CD8-positive, alpha-beta memory T cell (primary cell): ENCODE data around the gene LCOR. TPM values are rescaled to one million over a fixed set of nuclear protein-coding genes. Genes with fewer than 3 reads are reported as not detected.

Experiments used
- CTCF ChIA-PET: fragments of 350-600 bp; sonication (Branson Sonifier 250); formaldehyde crosslinking; loops from one replicate; lab custom pipeline; 2021; ENCODE audit warnings: antibody characterized with exemption; lab: Charles Lee
- POLR2A ChIA-PET: fragments of 350-600 bp; sonication (Branson Sonifier 250); formaldehyde crosslinking; loops from one replicate; lab custom pipeline; 2021; ENCODE audit warnings: antibody characterized with exemption; lab: Charles Lee
- DNase-seq, 5 donors: peaks; one replicate each; pipeline versions ENCODE4 v3.0.0 to v3.0.0-alpha.2; 2020 to 2022; ENCODE audit warnings: mixed read lengths in 1 of 5
- H3K27ac ChIP-seq: one replicate; pipeline ENCODE4 v1.7.0; 2013; ENCODE audit warnings: low read depth, mild to moderate bottlenecking, low read length, moderate library complexity
- H3K27me3 ChIP-seq: 2 replicates; pipeline ENCODE4 v1.7.0; 2013; ENCODE audit warnings: low read length, mild to moderate bottlenecking; ENCODE audit not compliant: insufficient read depth, poor library complexity, severe bottlenecking
- H3K36me3 ChIP-seq: 2 replicates; pipeline ENCODE4 v1.7.0; 2013; ENCODE audit warnings: mild to moderate bottlenecking, low read length, moderate library complexity; ENCODE audit not compliant: insufficient read depth
- H3K4me1 ChIP-seq: 2 replicates; pipeline ENCODE4 v1.7.0; 2013; ENCODE audit warnings: mild to moderate bottlenecking, low read length, moderate library complexity; ENCODE audit not compliant: insufficient read depth
- H3K4me3 ChIP-seq: 2 replicates; pipeline ENCODE4 v1.7.0; 2013; ENCODE audit warnings: mild to moderate bottlenecking, low read length
- H3K9me3 ChIP-seq: 2 replicates; pipeline ENCODE4 v1.7.0; 2013; ENCODE audit warnings: mild to moderate bottlenecking, low read length
- H3K27ac Mint-ChIP-seq, 8 donors: one replicate each; pipeline ENCODE4 v1.8.0; 2020 to 2021; ENCODE audit warnings: mixed read lengths in 8 of 8, mild to moderate bottlenecking in 6 of 8, inconsistent platforms in 3 of 8, moderate library complexity in 3 of 8
- H3K27me3 Mint-ChIP-seq, 2 donors: one replicate each; pipeline ENCODE4 v1.8.0; 2020 to 2021; ENCODE audit warnings: mixed read lengths in 2 of 2, mild to moderate bottlenecking in 1 of 2, moderate library complexity in 1 of 2
- H3K36me3 Mint-ChIP-seq, 3 donors: one replicate each; pipeline ENCODE4 v1.8.0; 2020 to 2021; ENCODE audit warnings: mixed read lengths in 3 of 3, inconsistent platforms in 1 of 3, mild to moderate bottlenecking in 1 of 3
- H3K4me1 Mint-ChIP-seq, 3 donors: one replicate each; pipeline ENCODE4 v1.8.0; 2020 to 2021; ENCODE audit warnings: mixed read lengths in 3 of 3, inconsistent platforms in 1 of 3, mild to moderate bottlenecking in 1 of 3
- H3K4me3 Mint-ChIP-seq, 7 donors: one replicate each; pipeline ENCODE4 v1.8.0; 2020 to 2021; ENCODE audit warnings: mixed read lengths in 7 of 7, mild to moderate bottlenecking in 6 of 7, moderate library complexity in 4 of 7, inconsistent platforms in 2 of 7
- H3K9me3 Mint-ChIP-seq, 5 donors: one replicate each; pipeline ENCODE4 v1.8.0; 2020 to 2022; ENCODE audit warnings: mixed read lengths in 5 of 5, mild to moderate bottlenecking in 3 of 5, moderate library complexity in 2 of 5, inconsistent platforms in 1 of 5
- polyA plus RNA-seq: library from polyadenylated mRNA; unstranded; fragments of 300-500 nt; fragmentation: Illumina TruSeq; gene quantifications from one replicate; pipeline ENCODE4 v1.2.3, GENCODE V29; 2021
- total RNA-seq, 2 experiments: library from RNA; stranded (reverse); gene quantifications; one replicate each; pipeline ENCODE4 v1.2.3, GENCODE V29; 2021

Gene LCOR
- total and polyA plus RNA-seq, 3 experiments from 2014 or later, result 20.3 to 26.1 (median 20.8) TPM

- Mint-ChIP-seq H3K4me3 (no peak overlapping the region), H3K4me1 (peaks cover 0 to 1% (median 0%) of the 10 kb centered on the region in 3 donors), H3K27ac (no peak overlapping the region), H3K36me3 (no peaks in the 10 kb centered on the region), H3K27me3 (peaks cover 0 to 2% of the 10 kb centered on the region in 2 donors), H3K9me3 (no peaks in the 10 kb centered on the region)
- no peaks in the 10 kb centered on the region for H3K4me1 ChIP-seq
- H3K36me3 ChIP-seq, result no peaks in the 10 kb centered on the region
- H3K27ac ChIP-seq, result no peak overlapping the region
- H3K27me3 ChIP-seq, result no peaks in the 10 kb centered on the region
- DNase-seq, result no peak
- CTCF ChIA-PET, result interaction anchor here (0.6 to 3.9 kb wide), 2 partner anchors 15 to 185 kb away, joined by 3 to 30 read pairs; no protein-coding TSS in a partner anchor
- POLR2A ChIA-PET, result no interaction called here
- no peaks in the 10 kb centered on the region for H3K9me3 ChIP-seq
- H3K4me3 ChIP-seq, result no peak overlapping the region
These were observed 190.5 kb downstream of the LCOR start for GRCh38 chr10:97022616-97023015.

DNA sequence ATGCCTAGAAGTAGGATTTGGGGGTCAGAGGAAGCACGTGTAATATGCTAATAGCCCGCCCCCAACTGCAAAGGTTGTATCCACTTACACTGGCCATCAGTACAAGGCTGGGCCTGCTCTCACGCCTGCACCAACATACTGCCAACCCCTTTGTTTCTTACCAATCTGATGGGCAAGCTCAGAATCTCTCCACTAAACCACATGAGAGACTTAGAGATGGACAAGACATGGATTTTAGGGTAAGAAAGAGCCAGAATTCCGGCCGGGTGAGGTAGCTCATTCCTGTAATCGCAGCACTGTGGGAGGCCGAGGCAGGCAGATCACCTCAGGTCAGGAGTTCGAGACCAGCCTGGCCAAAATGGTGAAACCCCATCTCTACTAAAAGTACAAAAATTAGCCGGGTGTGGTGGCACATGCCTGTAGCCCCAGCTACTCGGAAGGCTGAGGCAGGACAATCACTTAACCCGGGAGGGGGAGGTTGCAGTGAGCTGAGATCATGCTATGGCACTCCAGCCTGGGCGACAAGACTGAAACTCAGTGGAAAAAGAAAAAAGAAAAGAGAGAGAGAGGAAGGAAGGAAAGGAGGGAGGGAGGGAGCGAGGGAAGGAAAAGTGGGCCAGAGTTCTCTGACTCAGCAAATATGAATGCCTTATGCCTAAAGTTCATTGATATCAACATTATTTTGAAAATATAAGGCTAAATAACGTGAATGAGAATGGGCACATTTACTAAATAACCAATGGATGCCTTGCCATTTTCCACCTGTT lies 191.5 kb downstream of the LCOR start:
- ChIA-PET CTCF (interaction anchor here (0.7 to 3.9 kb wide), 2 partner anchors 14 to 387 kb away, joined by 3 to 30 read pairs; no protein-coding TSS in a partner anchor), POLR2A (no interaction called here)
- Histone ChIP-seq H3K27me3 (no peaks in the 10 kb centered on the region), H3K4me3 (no peak overlapping the region), H3K27ac (no peak overlapping the region), H3K9me3 (no peaks in the 10 kb centered on the region), H3K36me3 (no peaks in the 10 kb centered on the region), H3K4me1 (no peaks in the 10 kb centered on the region)
- no peak for DNase-seq
- H3K4me3 Mint-ChIP-seq, result no peak overlapping the region
- H3K27ac Mint-ChIP-seq, result no peak overlapping the region
- H3K36me3 Mint-ChIP-seq, result no peaks in the 10 kb centered on the region
- peaks cover 0 to 1% (median 0%) of the 10 kb centered on the region in 3 donors for H3K4me1 Mint-ChIP-seq
- peaks cover 0 to 2% of the 10 kb centered on the region in 2 donors for H3K27me3 Mint-ChIP-seq
- no peaks in the 10 kb centered on the region for H3K9me3 Mint-ChIP-seq

DNA sequence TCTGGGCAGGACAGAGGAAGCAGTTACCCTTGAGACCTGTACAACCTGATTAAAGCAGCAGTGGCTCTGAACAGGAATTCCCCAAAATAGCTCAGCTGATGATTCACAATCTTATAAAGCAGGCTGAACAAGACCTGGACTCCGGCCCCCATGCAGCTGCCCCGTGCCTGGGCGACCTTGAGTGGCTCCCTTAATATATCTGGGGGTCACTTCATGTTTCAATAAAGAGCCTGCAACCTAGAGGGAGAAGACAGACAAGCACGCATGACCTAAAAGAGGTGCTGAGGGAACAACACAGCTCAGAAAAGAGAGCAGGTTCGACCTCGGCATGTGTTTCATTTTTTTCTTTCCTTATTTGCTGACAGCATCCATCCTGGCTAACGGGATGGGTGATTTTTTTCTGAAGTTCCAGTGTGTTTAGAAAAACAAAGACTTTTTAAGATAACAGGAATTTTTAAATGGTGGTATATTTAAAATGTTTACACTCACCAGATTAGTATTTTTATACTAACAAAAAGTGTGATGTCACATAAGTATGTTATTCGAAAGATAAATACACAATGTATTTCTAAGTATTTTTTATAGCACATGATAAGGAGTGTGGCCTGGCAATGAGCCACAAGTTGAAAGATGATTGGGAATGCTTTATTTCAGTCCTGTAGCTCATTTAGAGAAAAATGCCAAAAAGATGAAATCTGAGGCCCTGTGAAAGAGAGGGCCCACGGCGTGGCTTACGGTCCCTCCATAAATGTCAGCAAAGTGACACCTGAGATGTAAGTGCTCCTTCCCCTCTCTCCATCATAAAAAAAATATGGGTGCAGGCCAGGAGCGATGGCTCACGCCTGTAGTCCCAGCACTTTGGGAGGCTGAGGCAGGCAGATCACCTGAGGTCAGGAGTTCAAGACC lies 192.3 kb downstream of the LCOR start:
- Mint-ChIP-seq H3K9me3 (no peaks in the 10 kb centered on the region), H3K4me1 (peaks cover 0 to 1% (median 0%) of the 10 kb centered on the region in 3 donors), H3K36me3 (no peaks in the 10 kb centered on the region), H3K27ac (no peak overlapping the region), H3K4me3 (no peak overlapping the region), H3K27me3 (peaks cover 2 to 3% of the 10 kb centered on the region in 2 donors)
- H3K9me3 ChIP-seq, result no peaks in the 10 kb centered on the region
- POLR2A ChIA-PET, result no interaction called here
- CTCF ChIA-PET, result interaction anchor here (0.7 to 3.9 kb wide), 7 partner anchors 8 to 629 kb away, joined by 3 to 30 read pairs (median 5); no protein-coding TSS in a partner anchor
- H3K27ac ChIP-seq, result no peak overlapping the region
- no peak for DNase-seq
- H3K27me3 ChIP-seq, result no peaks in the 10 kb centered on the region
- no peaks in the 10 kb centered on the region for H3K36me3 ChIP-seq
- no peak overlapping the region for H3K4me3 ChIP-seq
- no peaks in the 10 kb centered on the region for H3K4me1 ChIP-seq

- H3K27me3 ChIP-seq, result no peaks in the 10 kb centered on the region
- Mint-ChIP-seq H3K36me3 (no peaks in the 10 kb centered on the region), H3K9me3 (no peaks in the 10 kb centered on the region), H3K4me3 (no peak overlapping the region), H3K4me1 (peaks cover 0 to 1% (median 0%) of the 10 kb centered on the region in 3 donors), H3K27me3 (peaks cover 3 to 4% of the 10 kb centered on the region in 2 donors), H3K27ac (no peak overlapping the region)
- no peaks in the 10 kb centered on the region for H3K4me1 ChIP-seq
- no peaks in the 10 kb centered on the region for H3K9me3 ChIP-seq
- POLR2A ChIA-PET, result no interaction called here
- no peaks in the 10 kb centered on the region for H3K36me3 ChIP-seq
- CTCF ChIA-PET, result interaction anchor here (0.6 to 3.9 kb wide), 10 partner anchors 9 to 631 kb away, joined by 3 to 30 read pairs (median 4); no protein-coding TSS in a partner anchor
- H3K27ac ChIP-seq, result no peak overlapping the region
- no peak overlapping the region for H3K4me3 ChIP-seq
- peak; percentile 20 to 61 (median 34) for DNase-seq
These were observed 193.6 kb downstream of the LCOR start for GRCh38 chr10:97025613-97026242.

DNA sequence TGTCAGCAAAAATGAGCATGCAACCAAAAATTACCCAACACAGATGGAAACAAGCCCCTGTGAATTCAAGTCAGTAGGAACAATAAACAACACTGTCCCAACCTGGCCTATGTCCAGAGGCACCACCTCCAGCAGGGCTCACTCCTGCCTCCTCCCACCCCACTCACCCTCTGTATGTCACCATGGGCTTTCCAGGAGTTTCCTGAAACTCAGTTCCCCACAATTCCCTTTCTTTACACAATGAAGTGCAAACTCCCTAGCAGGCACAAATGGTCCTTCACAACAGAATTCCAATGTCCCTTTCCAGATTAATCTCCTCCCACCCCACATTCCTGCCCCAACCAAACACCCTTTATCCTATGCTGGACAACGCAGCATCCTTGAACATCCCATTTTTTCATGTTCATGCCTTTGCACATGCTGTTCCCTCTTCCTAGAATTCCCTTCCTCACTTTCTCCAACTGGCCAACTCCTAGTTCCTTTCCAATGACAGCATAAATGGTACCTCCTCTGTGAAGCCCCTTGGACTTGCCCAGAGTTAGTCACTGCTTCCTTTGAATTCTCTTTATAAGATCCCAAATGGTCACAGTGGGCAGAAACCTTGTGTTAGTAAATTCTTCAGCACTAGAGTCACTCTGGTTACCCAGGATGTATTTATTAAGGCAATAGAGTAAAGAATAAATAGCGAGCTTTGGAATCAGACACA lies 196.2 kb downstream of the LCOR start:
- Mint-ChIP-seq H3K36me3 (no peaks in the 10 kb centered on the region), H3K4me3 (no peak overlapping the region), H3K4me1 (peaks cover 0 to 1% (median 0%) of the 10 kb centered on the region in 3 donors), H3K27ac (no peak overlapping the region), H3K27me3 (peaks cover 3 to 7% of the 10 kb centered on the region in 2 donors), H3K9me3 (no peaks in the 10 kb centered on the region)
- Histone ChIP-seq H3K4me1 (no peaks in the 10 kb centered on the region), H3K27ac (no peak overlapping the region), H3K27me3 (no peaks in the 10 kb centered on the region), H3K9me3 (no peaks in the 10 kb centered on the region), H3K4me3 (no peak overlapping the region), H3K36me3 (no peaks in the 10 kb centered on the region)
- CTCF ChIA-PET, result interaction anchor here (1.0 to 1.5 kb wide), 2 partner anchors 9 to 388 kb away, joined by 5 to 9 read pairs; no protein-coding TSS in a partner anchor
- DNase-seq, result no peak
- POLR2A ChIA-PET, result no interaction called here

DNA sequence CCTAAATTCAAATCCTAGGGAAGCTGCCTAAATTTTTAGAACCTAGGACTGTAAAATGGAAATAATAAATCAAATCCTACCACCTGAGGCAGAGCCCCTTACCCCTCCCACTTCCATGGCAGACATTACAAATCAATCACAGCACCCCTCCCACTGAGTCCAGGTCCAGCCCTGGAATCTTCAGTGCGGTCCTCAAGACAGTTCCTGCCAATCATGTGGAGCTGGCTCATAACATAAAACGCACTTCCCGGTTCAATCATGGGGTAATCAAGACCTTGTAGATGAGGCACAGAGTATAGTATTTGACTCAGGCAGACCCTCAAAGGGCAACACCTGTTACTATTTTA lies 196.7 kb downstream of the LCOR start:
- no peaks in the 10 kb centered on the region for H3K27me3 ChIP-seq
- POLR2A ChIA-PET, result no interaction called here
- Mint-ChIP-seq H3K9me3 (no peaks in the 10 kb centered on the region), H3K27me3 (peaks cover 3 to 7% of the 10 kb centered on the region in 2 donors), H3K4me3 (no peak overlapping the region), H3K4me1 (peaks cover 0 to 1% (median 0%) of the 10 kb centered on the region in 3 donors), H3K27ac (peak overlapping the region in 1 of 8 donors; percentile 24), H3K36me3 (no peaks in the 10 kb centered on the region)
- no peak overlapping the region for H3K4me3 ChIP-seq
- CTCF ChIA-PET, result no interaction called here
- no peak for DNase-seq
- H3K36me3 ChIP-seq, result no peaks in the 10 kb centered on the region
- H3K9me3 ChIP-seq, result no peaks in the 10 kb centered on the region
- no peak overlapping the region for H3K27ac ChIP-seq
- H3K4me1 ChIP-seq, result no peaks in the 10 kb centered on the region

- no peak overlapping the region for H3K27ac ChIP-seq
- no peaks in the 10 kb centered on the region for H3K36me3 ChIP-seq
- peaks cover 0 to 1% (median 0%) of the 10 kb centered on the region in 3 donors for H3K4me1 Mint-ChIP-seq
- H3K9me3 Mint-ChIP-seq, result no peaks in the 10 kb centered on the region
- no peak overlapping the region for H3K4me3 Mint-ChIP-seq
- no peaks in the 10 kb centered on the region for H3K36me3 Mint-ChIP-seq
- POLR2A ChIA-PET, result no interaction called here
- no peak overlapping the region for H3K4me3 ChIP-seq
- CTCF ChIA-PET, result no interaction called here
- no peaks in the 10 kb centered on the region for H3K4me1 ChIP-seq
- no peaks in the 10 kb centered on the region for H3K9me3 ChIP-seq
- no peaks in the 10 kb centered on the region for H3K27me3 ChIP-seq
- DNase-seq, result no peak
- H3K27me3 Mint-ChIP-seq, result peaks cover 3 to 7% of the 10 kb centered on the region in 2 donors
- no peak overlapping the region for H3K27ac Mint-ChIP-seq
These were observed 197.2 kb downstream of the LCOR start for GRCh38 chr10:97029271-97029670.
